Measurements from ENCODE around the gene WDFY4.
A peak's percentile ranks its signal among the peaks of the same experiment; 100 is the strongest.

The WDFY4 gene

DNA sequence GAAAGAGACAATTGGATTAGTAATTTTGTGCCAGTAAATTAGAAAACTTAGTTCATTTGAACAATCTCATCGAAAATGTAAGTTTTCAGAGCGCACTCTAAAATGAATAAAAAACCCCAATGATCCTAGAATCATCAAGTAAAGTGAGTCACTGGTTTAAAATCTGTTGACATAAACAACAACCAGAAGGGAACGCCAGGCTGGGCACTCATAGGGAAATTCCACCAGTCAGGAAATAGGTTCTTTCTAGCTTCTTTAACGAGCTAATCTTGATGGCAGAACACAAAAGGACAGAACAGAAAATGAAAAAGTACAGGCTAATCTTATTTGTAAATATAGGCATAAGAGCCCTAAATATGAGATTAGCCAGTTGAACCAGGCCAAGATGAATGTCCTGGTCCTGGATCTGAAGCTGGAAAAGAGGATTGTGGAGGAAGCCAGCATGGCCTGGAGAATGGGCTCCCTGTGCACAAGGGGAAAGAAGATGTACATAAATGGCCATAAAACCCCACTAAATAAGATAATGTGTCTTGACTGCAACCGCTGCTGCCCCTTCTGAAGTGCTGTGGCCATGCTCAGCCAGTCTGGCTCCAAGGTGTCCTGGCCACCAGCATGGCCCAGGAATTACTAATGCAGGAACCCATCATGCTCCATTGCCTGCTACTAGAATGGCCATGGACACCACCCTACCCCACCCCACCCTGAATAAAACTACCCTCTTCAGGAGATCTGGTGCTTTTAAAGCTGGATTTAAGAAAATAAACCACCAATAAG, 114.0 kb downstream of the WDFY4 start:
- Histone ChIP-seq H3K9me3 (ENCODE audit: control insufficient read depth, low read length) (no peaks in the 10 kb centered on the region), H4K91ac (ENCODE audit: low read length) (no peak overlapping the region), H3K9ac (ENCODE audit: low read length) (no peak overlapping the region), H2BK15ac (ENCODE audit: low read depth, poor library complexity, severe bottlenecking) (no peak overlapping the region), H3K14ac (ENCODE audit: low read length in 2 of 2) (peak overlapping the region in 1 of 2 experiments; percentile 74), H3K4ac (ENCODE audit: low read depth in 1 of 2, low read length in 2 of 2) (no peak overlapping the region), H3K4me2 (ENCODE audit: low read length, poor library complexity, severe bottlenecking) (no peak overlapping the region), H3K27me3 (ENCODE audit: control insufficient read depth in 1 of 2, insufficient read depth in 1 of 2, low read length in 2 of 2) (peaks cover 0 to 16% of the 10 kb centered on the region in 2 experiments), H2AK5ac (ENCODE audit: low read length, severe bottlenecking) (no peak overlapping the region), H2BK5ac (ENCODE audit: low read depth, low read length, poor library complexity, severe bottlenecking) (no peak overlapping the region), H3K27ac (ENCODE audit: low read length, poor library complexity, severe bottlenecking) (no peak overlapping the region), H3K23ac (ENCODE audit: low read length in 2 of 2) (no peak overlapping the region), H2AFZ (ENCODE audit: low read depth, low read length) (no peak overlapping the region), H3K4me3 (ENCODE audit: insufficient read depth in 1 of 2, low read depth in 1 of 2, low read length in 2 of 2) (no peak overlapping the region), H3K18ac (ENCODE audit: low read depth in 1 of 2, low read length in 2 of 2) (peak overlapping the region; percentile 28 to 56), H3K4me1 (ENCODE audit: control insufficient read depth, insufficient read depth, low read depth, low read length) (no peaks in the 10 kb centered on the region), H3K36me3 (ENCODE audit: control insufficient read depth in 1 of 2, insufficient read depth in 2 of 2, low read depth in 1 of 2, low read length in 2 of 2) (no peaks in the 10 kb centered on the region), H2BK120ac (ENCODE audit: low read depth, low read length) (no peak overlapping the region), H2BK12ac (ENCODE audit: low read length in 2 of 2) (no peak overlapping the region), H4K8ac (ENCODE audit: low read length) (no peak overlapping the region), H3K79me1 (replicated peaks; ENCODE audit: low read length, poor library complexity, severe bottlenecking) (no peaks in the 10 kb centered on the region)
- DNase-seq = peak; percentile 83
- WGBS = 46% methylated on average over 5 of the region's 5 CpGs

DNA sequence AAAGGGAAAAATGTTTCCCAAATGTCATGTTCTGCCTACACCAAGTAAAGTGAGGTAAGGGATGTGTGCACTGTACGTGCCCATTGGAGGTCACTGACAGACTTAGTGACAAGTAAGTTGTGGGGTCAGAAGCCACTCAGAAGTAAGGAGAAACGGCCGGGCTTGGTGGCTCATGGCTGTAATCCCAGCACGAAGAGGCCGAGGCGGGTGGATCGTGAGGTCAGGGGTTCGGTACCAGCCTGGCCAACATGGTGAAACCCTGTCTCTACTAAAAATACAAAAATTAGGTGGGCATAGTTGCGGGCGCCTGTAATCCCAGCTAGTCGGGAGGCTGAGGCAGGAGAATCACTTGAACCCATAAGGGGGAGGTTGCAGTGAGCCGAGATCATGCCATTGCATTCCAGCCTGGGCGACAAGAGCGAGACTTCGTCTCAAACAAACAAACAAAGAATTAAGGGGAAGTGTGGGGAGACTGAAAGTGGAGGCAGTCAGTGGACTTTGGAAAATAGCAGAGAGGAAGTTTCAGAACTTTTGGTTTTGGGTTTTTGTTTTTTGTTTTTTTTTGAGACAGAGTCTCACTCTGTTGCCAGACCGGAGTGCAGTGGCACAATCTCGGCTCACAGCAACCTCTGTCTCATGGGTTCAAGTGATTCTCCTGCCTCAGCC, 114.8 kb downstream of the WDFY4 start:
- no peak for DNase-seq
- no peak overlapping the region for H3K4me2 ChIP-seq (ENCODE audit: low read length, poor library complexity, severe bottlenecking)
- 94% methylated on average over 15 of the region's 17 CpGs for WGBS

DNA sequence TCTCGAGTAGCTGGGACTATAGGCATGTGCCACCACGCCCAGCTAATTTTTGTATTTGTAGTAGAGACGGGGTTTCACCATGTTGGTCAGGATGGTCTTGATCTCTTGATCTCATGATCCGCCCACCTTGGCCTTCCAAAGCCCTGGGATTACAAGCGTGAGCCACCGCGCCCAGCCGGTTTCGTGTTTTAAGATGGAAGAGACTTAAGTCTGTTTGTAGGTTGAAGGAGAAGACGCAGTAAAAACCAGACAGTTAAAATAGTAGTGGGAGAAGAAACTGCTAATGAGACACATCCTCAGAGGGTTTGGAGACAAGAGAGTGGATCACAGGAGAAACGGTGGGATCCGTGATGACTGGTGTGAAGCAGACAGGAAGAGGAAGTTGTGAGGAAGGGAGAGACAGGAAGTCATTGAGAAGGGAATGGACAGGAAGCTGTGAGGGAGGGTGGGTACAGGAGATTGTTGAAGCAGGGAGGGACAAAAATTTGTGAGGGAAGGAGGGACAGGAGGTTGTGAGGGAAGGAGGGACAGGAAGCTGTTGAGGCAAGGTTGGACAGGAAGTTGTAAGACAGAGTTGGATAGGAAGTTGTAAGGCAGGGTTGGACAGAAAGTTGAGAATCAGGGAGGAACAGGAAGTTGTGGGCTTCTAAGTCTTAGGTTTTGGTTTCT, 115.5 kb downstream of the WDFY4 start:
- H3K4ac ChIP-seq (ENCODE audit: low read depth in 1 of 2, low read length in 2 of 2) = no peak overlapping the region
- DNase-seq = no peak
- H3K14ac ChIP-seq (ENCODE audit: low read length in 2 of 2) = no peak overlapping the region
- H2AK5ac ChIP-seq (ENCODE audit: low read length, severe bottlenecking) = no peak overlapping the region
- peaks cover 0 to 20% of the 10 kb centered on the region in 2 experiments for H3K27me3 ChIP-seq (ENCODE audit: control insufficient read depth in 1 of 2, insufficient read depth in 1 of 2, low read length in 2 of 2)
- no peaks in the 10 kb centered on the region for H3K36me3 ChIP-seq (ENCODE audit: control insufficient read depth in 1 of 2, insufficient read depth in 2 of 2, low read depth in 1 of 2, low read length in 2 of 2)
- no peaks in the 10 kb centered on the region for H3K79me1 ChIP-seq (replicated peaks; ENCODE audit: low read length, poor library complexity, severe bottlenecking)
- H3K27ac ChIP-seq (ENCODE audit: low read length, poor library complexity, severe bottlenecking) = no peak overlapping the region
- H2BK12ac ChIP-seq (ENCODE audit: low read length in 2 of 2) = no peak overlapping the region
- no peak overlapping the region for H2BK15ac ChIP-seq (ENCODE audit: low read depth, poor library complexity, severe bottlenecking)
- peak overlapping the region in 1 of 2 experiments; percentile 29 for H3K18ac ChIP-seq (ENCODE audit: low read depth in 1 of 2, low read length in 2 of 2)
- no peak overlapping the region for H3K4me3 ChIP-seq (ENCODE audit: insufficient read depth in 1 of 2, low read depth in 1 of 2, low read length in 2 of 2)
- no peak overlapping the region for H4K8ac ChIP-seq (ENCODE audit: low read length)
- no peak overlapping the region for H4K91ac ChIP-seq (ENCODE audit: low read length)
- H3K4me1 ChIP-seq (ENCODE audit: control insufficient read depth, insufficient read depth, low read depth, low read length) = no peaks in the 10 kb centered on the region
- 90% methylated on average over 12 of the region's 12 CpGs for WGBS
- H3K9me3 ChIP-seq (ENCODE audit: control insufficient read depth, low read length) = no peaks in the 10 kb centered on the region
- H3K4me2 ChIP-seq (ENCODE audit: low read length, poor library complexity, severe bottlenecking) = no peak overlapping the region
- no peak overlapping the region for H2AFZ ChIP-seq (ENCODE audit: low read depth, low read length)
- H2BK5ac ChIP-seq (ENCODE audit: low read depth, low read length, poor library complexity, severe bottlenecking) = no peak overlapping the region
- H2BK120ac ChIP-seq (ENCODE audit: low read depth, low read length) = no peak overlapping the region
- no peak overlapping the region for H3K23ac ChIP-seq (ENCODE audit: low read length in 2 of 2)
- H3K9ac ChIP-seq (ENCODE audit: low read length) = no peak overlapping the region

More for the DNA sequence above, 114.8 kb downstream of the WDFY4 start:
- no peaks in the 10 kb centered on the region for H3K9me3 ChIP-seq (ENCODE audit: control insufficient read depth, low read length)
- no peaks in the 10 kb centered on the region for H3K36me3 ChIP-seq (ENCODE audit: control insufficient read depth in 1 of 2, insufficient read depth in 2 of 2, low read depth in 1 of 2, low read length in 2 of 2)
- H3K14ac ChIP-seq (ENCODE audit: low read length in 2 of 2) = no peak overlapping the region
- H2AFZ ChIP-seq (ENCODE audit: low read depth, low read length) = no peak overlapping the region
- H4K91ac ChIP-seq (ENCODE audit: low read length) = peak overlapping the region; percentile 65
- no peak overlapping the region for H3K4me3 ChIP-seq (ENCODE audit: insufficient read depth in 1 of 2, low read depth in 1 of 2, low read length in 2 of 2)
- H2BK12ac ChIP-seq (ENCODE audit: low read length in 2 of 2) = peak overlapping the region in 1 of 2 experiments; percentile 26
- no peak overlapping the region for H2BK15ac ChIP-seq (ENCODE audit: low read depth, poor library complexity, severe bottlenecking)
- no peaks in the 10 kb centered on the region for H3K79me1 ChIP-seq (replicated peaks; ENCODE audit: low read length, poor library complexity, severe bottlenecking)
- H3K9ac ChIP-seq (ENCODE audit: low read length) = no peak overlapping the region
- H3K27me3 ChIP-seq (ENCODE audit: control insufficient read depth in 1 of 2, insufficient read depth in 1 of 2, low read length in 2 of 2) = peaks cover 0 to 17% of the 10 kb centered on the region in 2 experiments
- H3K4me1 ChIP-seq (ENCODE audit: control insufficient read depth, insufficient read depth, low read depth, low read length) = no peaks in the 10 kb centered on the region
- H2BK120ac ChIP-seq (ENCODE audit: low read depth, low read length) = no peak overlapping the region
- no peak overlapping the region for H3K23ac ChIP-seq (ENCODE audit: low read length in 2 of 2)
- H3K27ac ChIP-seq (ENCODE audit: low read length, poor library complexity, severe bottlenecking) = no peak overlapping the region
- no peak overlapping the region for H2AK5ac ChIP-seq (ENCODE audit: low read length, severe bottlenecking)
- no peak overlapping the region for H3K4ac ChIP-seq (ENCODE audit: low read depth in 1 of 2, low read length in 2 of 2)
- H2BK5ac ChIP-seq (ENCODE audit: low read depth, low read length, poor library complexity, severe bottlenecking) = no peak overlapping the region
- peak overlapping the region in 1 of 2 experiments; percentile 81 for H3K18ac ChIP-seq (ENCODE audit: low read depth in 1 of 2, low read length in 2 of 2)
- no peak overlapping the region for H4K8ac ChIP-seq (ENCODE audit: low read length)

DNA sequence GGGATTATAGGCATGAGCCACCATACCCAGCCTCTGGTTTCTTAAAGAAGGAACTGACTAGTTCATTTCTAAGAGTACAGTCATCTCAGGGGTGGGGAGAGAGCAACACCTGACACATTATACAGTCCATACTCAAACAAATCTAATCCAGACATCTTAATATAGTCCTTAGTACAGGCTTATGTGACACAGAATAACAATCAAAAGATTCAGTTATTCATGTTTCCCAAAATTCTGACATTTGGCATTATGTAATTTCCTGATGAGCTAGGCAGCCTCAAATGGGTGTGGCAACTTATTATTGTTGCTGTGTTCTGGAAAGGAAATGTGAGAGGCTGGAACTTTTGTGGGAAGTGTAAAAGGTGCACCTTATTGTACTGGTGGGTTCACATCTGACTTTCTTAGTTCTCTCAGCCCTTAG, 116.3 kb downstream of the WDFY4 start:
- Histone ChIP-seq H2BK15ac (ENCODE audit: low read depth, poor library complexity, severe bottlenecking) (no peak overlapping the region), H3K9me3 (ENCODE audit: control insufficient read depth, low read length) (no peaks in the 10 kb centered on the region), H4K8ac (ENCODE audit: low read length) (no peak overlapping the region), H3K23ac (ENCODE audit: low read length in 2 of 2) (no peak overlapping the region), H2AFZ (ENCODE audit: low read depth, low read length) (no peak overlapping the region), H3K4me2 (ENCODE audit: low read length, poor library complexity, severe bottlenecking) (no peak overlapping the region), H3K4me1 (ENCODE audit: control insufficient read depth, insufficient read depth, low read depth, low read length) (no peaks in the 10 kb centered on the region), H3K27ac (ENCODE audit: low read length, poor library complexity, severe bottlenecking) (no peak overlapping the region), H3K18ac (ENCODE audit: low read depth in 1 of 2, low read length in 2 of 2) (no peak overlapping the region), H3K4me3 (ENCODE audit: insufficient read depth in 1 of 2, low read depth in 1 of 2, low read length in 2 of 2) (no peak overlapping the region), H3K36me3 (ENCODE audit: control insufficient read depth in 1 of 2, insufficient read depth in 2 of 2, low read depth in 1 of 2, low read length in 2 of 2) (no peaks in the 10 kb centered on the region), H2AK5ac (ENCODE audit: low read length, severe bottlenecking) (no peak overlapping the region), H4K91ac (ENCODE audit: low read length) (no peak overlapping the region), H3K4ac (ENCODE audit: low read depth in 1 of 2, low read length in 2 of 2) (no peak overlapping the region), H3K79me1 (replicated peaks; ENCODE audit: low read length, poor library complexity, severe bottlenecking) (no peaks in the 10 kb centered on the region), H2BK120ac (ENCODE audit: low read depth, low read length) (no peak overlapping the region), H2BK12ac (ENCODE audit: low read length in 2 of 2) (no peak overlapping the region), H3K9ac (ENCODE audit: low read length) (no peak overlapping the region), H2BK5ac (ENCODE audit: low read depth, low read length, poor library complexity, severe bottlenecking) (no peak overlapping the region), H3K27me3 (ENCODE audit: control insufficient read depth in 1 of 2, insufficient read depth in 1 of 2, low read length in 2 of 2) (peaks cover 0 to 25% of the 10 kb centered on the region in 2 experiments), H3K14ac (ENCODE audit: low read length in 2 of 2) (no peak overlapping the region)
- DNase-seq = no peak
